Measurements from ENCODE around the gene HS6ST1.

HS6ST1 gene

GRCh38 chr2:128304330-128304714 is 14.3 kb downstream of the HS6ST1 start:
- Histone ChIP-seq H3K36me3 (ENCODE audit: control insufficient read depth in 2 of 2, insufficient read depth in 2 of 2, low read length in 2 of 2) (no peaks in the 10 kb centered on the region), H3K27ac (ENCODE audit: low read depth in 2 of 2, low read length in 2 of 2) (peak overlapping the region in 1 of 2 donors; percentile 56), H3K4me1 (ENCODE audit: control insufficient read depth in 2 of 2, insufficient read depth in 2 of 2, low read length in 2 of 2) (peaks cover 31 to 44% of the 10 kb centered on the region in 2 donors), H3K4me3 (ENCODE audit: low read length in 2 of 2) (no peak overlapping the region), H3K27me3 (ENCODE audit: control insufficient read depth in 2 of 2, insufficient read depth in 2 of 2, low read length in 2 of 2) (no peaks in the 10 kb centered on the region), H3K9ac (ENCODE audit: low read depth in 1 of 2, low read length in 2 of 2) (no peak overlapping the region), H3K9me3 (ENCODE audit: control insufficient read depth in 2 of 2, low read length in 2 of 2) (no peaks in the 10 kb centered on the region)

- H3K9me3 ChIP-seq (ENCODE audit: control insufficient read depth in 2 of 2, low read length in 2 of 2): no peaks in the 10 kb centered on the region
- no peak overlapping the region for H3K27ac ChIP-seq (ENCODE audit: low read depth in 2 of 2, low read length in 2 of 2)
- no peak overlapping the region for H3K9ac ChIP-seq (ENCODE audit: low read depth in 1 of 2, low read length in 2 of 2)
- H3K27me3 ChIP-seq (ENCODE audit: control insufficient read depth in 2 of 2, insufficient read depth in 2 of 2, low read length in 2 of 2): no peaks in the 10 kb centered on the region
- H3K4me3 ChIP-seq (ENCODE audit: low read length in 2 of 2): no peak overlapping the region
- peaks cover 28 to 44% of the 10 kb centered on the region in 2 donors for H3K4me1 ChIP-seq (ENCODE audit: control insufficient read depth in 2 of 2, insufficient read depth in 2 of 2, low read length in 2 of 2)
- no peaks in the 10 kb centered on the region for H3K36me3 ChIP-seq (ENCODE audit: control insufficient read depth in 2 of 2, insufficient read depth in 2 of 2, low read length in 2 of 2)
Observed at GRCh38 chr2:128303911-128304310, 14.8 kb downstream of the HS6ST1 start.

GRCh38 chr2:128303095-128303791 is 15.4 kb downstream of the HS6ST1 start:
- Histone ChIP-seq H3K27me3 (ENCODE audit: control insufficient read depth in 2 of 2, insufficient read depth in 2 of 2, low read length in 2 of 2) (no peaks in the 10 kb centered on the region), H3K9ac (ENCODE audit: low read depth in 1 of 2, low read length in 2 of 2) (no peak overlapping the region), H3K4me3 (ENCODE audit: low read length in 2 of 2) (no peak overlapping the region), H3K36me3 (ENCODE audit: control insufficient read depth in 2 of 2, insufficient read depth in 2 of 2, low read length in 2 of 2) (no peaks in the 10 kb centered on the region), H3K27ac (ENCODE audit: low read depth in 2 of 2, low read length in 2 of 2) (no peak overlapping the region), H3K4me1 (ENCODE audit: control insufficient read depth in 2 of 2, insufficient read depth in 2 of 2, low read length in 2 of 2) (peaks cover 27 to 44% of the 10 kb centered on the region in 2 donors), H3K9me3 (ENCODE audit: control insufficient read depth in 2 of 2, low read length in 2 of 2) (no peaks in the 10 kb centered on the region)

- peaks cover 24 to 39% of the 10 kb centered on the region in 2 donors for H3K4me1 ChIP-seq (ENCODE audit: control insufficient read depth in 2 of 2, insufficient read depth in 2 of 2, low read length in 2 of 2)
- no peaks in the 10 kb centered on the region for H3K36me3 ChIP-seq (ENCODE audit: control insufficient read depth in 2 of 2, insufficient read depth in 2 of 2, low read length in 2 of 2)
Observed at GRCh38 chr2:128302744-128303067, 16.0 kb downstream of the HS6ST1 start.

GRCh38 chr2:128302011-128302743 is 16.5 kb downstream of the HS6ST1 start:
- H3K9me3 ChIP-seq (ENCODE audit: control insufficient read depth in 2 of 2, low read length in 2 of 2): no peaks in the 10 kb centered on the region
- H3K4me3 ChIP-seq (ENCODE audit: low read length in 2 of 2): no peak overlapping the region
- peaks cover 19 to 34% of the 10 kb centered on the region in 2 donors for H3K4me1 ChIP-seq (ENCODE audit: control insufficient read depth in 2 of 2, insufficient read depth in 2 of 2, low read length in 2 of 2)
- no peaks in the 10 kb centered on the region for H3K36me3 ChIP-seq (ENCODE audit: control insufficient read depth in 2 of 2, insufficient read depth in 2 of 2, low read length in 2 of 2)
- H3K27me3 ChIP-seq (ENCODE audit: control insufficient read depth in 2 of 2, insufficient read depth in 2 of 2, low read length in 2 of 2): no peaks in the 10 kb centered on the region
- H3K9ac ChIP-seq (ENCODE audit: low read depth in 1 of 2, low read length in 2 of 2): no peak overlapping the region
- H3K27ac ChIP-seq (ENCODE audit: low read depth in 2 of 2, low read length in 2 of 2): peak overlapping the region in 1 of 2 donors; percentile 50

More at GRCh38 chr2:128302744-128303067, 16.0 kb downstream of the HS6ST1 start:
- H3K9ac ChIP-seq (ENCODE audit: low read depth in 1 of 2, low read length in 2 of 2): no peak overlapping the region
- no peaks in the 10 kb centered on the region for H3K27me3 ChIP-seq (ENCODE audit: control insufficient read depth in 2 of 2, insufficient read depth in 2 of 2, low read length in 2 of 2)
- H3K27ac ChIP-seq (ENCODE audit: low read depth in 2 of 2, low read length in 2 of 2): no peak overlapping the region
- H3K4me3 ChIP-seq (ENCODE audit: low read length in 2 of 2): no peak overlapping the region
- H3K9me3 ChIP-seq (ENCODE audit: control insufficient read depth in 2 of 2, low read length in 2 of 2): no peaks in the 10 kb centered on the region

GRCh38 chr2:128301501-128301966 is 17.1 kb downstream of the HS6ST1 start:
- H3K4me3 ChIP-seq (ENCODE audit: low read length in 2 of 2): no peak overlapping the region
- no peaks in the 10 kb centered on the region for H3K27me3 ChIP-seq (ENCODE audit: control insufficient read depth in 2 of 2, insufficient read depth in 2 of 2, low read length in 2 of 2)
- H3K36me3 ChIP-seq (ENCODE audit: control insufficient read depth in 2 of 2, insufficient read depth in 2 of 2, low read length in 2 of 2): no peaks in the 10 kb centered on the region
- H3K9me3 ChIP-seq (ENCODE audit: control insufficient read depth in 2 of 2, low read length in 2 of 2): no peaks in the 10 kb centered on the region
- peak overlapping the region; percentile 32 to 50 for H3K27ac ChIP-seq (ENCODE audit: low read depth in 2 of 2, low read length in 2 of 2)
- H3K9ac ChIP-seq (ENCODE audit: low read depth in 1 of 2, low read length in 2 of 2): no peak overlapping the region
- H3K4me1 ChIP-seq (ENCODE audit: control insufficient read depth in 2 of 2, insufficient read depth in 2 of 2, low read length in 2 of 2): peaks cover 17 to 28% of the 10 kb centered on the region in 2 donors

- Histone ChIP-seq H3K27me3 (ENCODE audit: control insufficient read depth in 2 of 2, insufficient read depth in 2 of 2, low read length in 2 of 2) (no peaks in the 10 kb centered on the region), H3K9ac (ENCODE audit: low read depth in 1 of 2, low read length in 2 of 2) (no peak overlapping the region), H3K36me3 (ENCODE audit: control insufficient read depth in 2 of 2, insufficient read depth in 2 of 2, low read length in 2 of 2) (no peaks in the 10 kb centered on the region), H3K4me1 (ENCODE audit: control insufficient read depth in 2 of 2, insufficient read depth in 2 of 2, low read length in 2 of 2) (peaks cover 13 to 26% of the 10 kb centered on the region in 2 donors), H3K4me3 (ENCODE audit: low read length in 2 of 2) (no peak overlapping the region), H3K27ac (ENCODE audit: low read depth in 2 of 2, low read length in 2 of 2) (peak overlapping the region in 1 of 2 donors; percentile 24), H3K9me3 (ENCODE audit: control insufficient read depth in 2 of 2, low read length in 2 of 2) (no peaks in the 10 kb centered on the region)
Observed at GRCh38 chr2:128301021-128301420, 17.6 kb downstream of the HS6ST1 start.

- no peaks in the 10 kb centered on the region for H3K9me3 ChIP-seq (ENCODE audit: control insufficient read depth in 2 of 2, low read length in 2 of 2)
- H3K4me3 ChIP-seq (ENCODE audit: low read length in 2 of 2): no peak overlapping the region
- H3K27ac ChIP-seq (ENCODE audit: low read depth in 2 of 2, low read length in 2 of 2): peak overlapping the region in 1 of 2 donors; percentile 24
- H3K4me1 ChIP-seq (ENCODE audit: control insufficient read depth in 2 of 2, insufficient read depth in 2 of 2, low read length in 2 of 2): peaks cover 6 to 20% of the 10 kb centered on the region in 2 donors
- H3K27me3 ChIP-seq (ENCODE audit: control insufficient read depth in 2 of 2, insufficient read depth in 2 of 2, low read length in 2 of 2): no peaks in the 10 kb centered on the region
- H3K36me3 ChIP-seq (ENCODE audit: control insufficient read depth in 2 of 2, insufficient read depth in 2 of 2, low read length in 2 of 2): no peaks in the 10 kb centered on the region
- no peak overlapping the region for H3K9ac ChIP-seq (ENCODE audit: low read depth in 1 of 2, low read length in 2 of 2)
Observed at GRCh38 chr2:128300151-128301020, 18.3 kb downstream of the HS6ST1 start.

GRCh38 chr2:128299628-128300027 is 19.0 kb downstream of the HS6ST1 start:
- H3K27me3 ChIP-seq (ENCODE audit: control insufficient read depth in 2 of 2, insufficient read depth in 2 of 2, low read length in 2 of 2): no peaks in the 10 kb centered on the region
- H3K9me3 ChIP-seq (ENCODE audit: control insufficient read depth in 2 of 2, low read length in 2 of 2): no peaks in the 10 kb centered on the region
- H3K36me3 ChIP-seq (ENCODE audit: control insufficient read depth in 2 of 2, insufficient read depth in 2 of 2, low read length in 2 of 2): no peaks in the 10 kb centered on the region
- H3K4me3 ChIP-seq (ENCODE audit: low read length in 2 of 2): no peak overlapping the region
- peaks cover 1 to 12% of the 10 kb centered on the region in 2 donors for H3K4me1 ChIP-seq (ENCODE audit: control insufficient read depth in 2 of 2, insufficient read depth in 2 of 2, low read length in 2 of 2)
- peak overlapping the region in 1 of 2 donors; percentile 4 for H3K27ac ChIP-seq (ENCODE audit: low read depth in 2 of 2, low read length in 2 of 2)
- H3K9ac ChIP-seq (ENCODE audit: low read depth in 1 of 2, low read length in 2 of 2): no peak overlapping the region

All from mucosa of rectum (tissue), 2 donors.